Mesothelial cell of epicardium (in vitro differentiated cells): Measurements from ENCODE around the gene EID2. TPM values are rescaled to one million over a fixed set of nuclear protein-coding genes. Genes with fewer than 3 reads are reported as not detected.
A peak's percentile ranks its signal among the peaks of the same experiment; 100 is the strongest.

Experiments used
- DNase-seq, 2 experiments: peaks; one replicate each; pipeline ENCODE4 v3.0.0; 2021; ENCODE audit warnings: low spot score in 2 of 2; ENCODE audit not compliant: unreplicated experiment in 2 of 2
- H3K27ac Mint-ChIP-seq: 2 replicates; pipeline ENCODE4 v1.8.0; 2021; ENCODE audit warnings: mixed read lengths
- H3K27me3 Mint-ChIP-seq: 2 replicates; pipeline ENCODE4 v1.8.0; 2021; ENCODE audit warnings: low read depth, mixed read lengths
- H3K36me3 Mint-ChIP-seq: 2 replicates; pipeline ENCODE4 v1.8.0; 2021; ENCODE audit warnings: mixed read lengths
- H3K4me1 Mint-ChIP-seq: 2 replicates; pipeline ENCODE4 v1.8.0; 2021; ENCODE audit warnings: mixed read lengths
- H3K4me3 Mint-ChIP-seq: 2 replicates; pipeline ENCODE4 v1.8.0; 2021; ENCODE audit warnings: mild to moderate bottlenecking, moderate library complexity, mixed read lengths
- H3K9me3 Mint-ChIP-seq: 2 replicates; pipeline ENCODE4 v1.8.0; 2021; ENCODE audit warnings: mixed read lengths
- CTCF ChIP-seq: fragments of 200-600 bp; sonication (generic); IDR thresholded peaks from one replicate; pipeline ENCODE4 v1.5.0; 2021; ENCODE audit warnings: antibody characterized with exemption; ENCODE audit not compliant: unreplicated experiment
- total RNA-seq: library from RNA; stranded (reverse); gene quantifications from 3 replicates; pipeline ENCODE4 v1.2.1, GENCODE V29; 2021

Gene EID2
- total RNA-seq, 1 donor from 2014 or later, result 19.7 TPM

- no peak for DNase-seq
- Mint-ChIP-seq H3K27me3 (no peaks in the 10 kb centered on the region), H3K9me3 (no peaks in the 10 kb centered on the region), H3K4me3 (no peak overlapping the region), H3K4me1 (peaks cover 21% of the 10 kb centered on the region), H3K36me3 (peaks cover 3% of the 10 kb centered on the region), H3K27ac (no peak overlapping the region)
- TF ChIP-seq CTCF, result no peak
These were observed 6.2 kb downstream of the EID2 start for GRCh38 chr19:39533791-39534190.

- Mint-ChIP-seq H3K36me3 (peaks cover 8% of the 10 kb centered on the region), H3K4me3 (peak overlapping the region; percentile 92), H3K27ac (no peak overlapping the region), H3K27me3 (no peaks in the 10 kb centered on the region), H3K9me3 (no peaks in the 10 kb centered on the region), H3K4me1 (peaks cover 16% of the 10 kb centered on the region)
- peak; percentile 34 for TF ChIP-seq CTCF
- no peak for DNase-seq
These were observed 6.9 kb downstream of the EID2 start for GRCh38 chr19:39533003-39533512.

- Mint-ChIP-seq H3K36me3 (peaks cover 6% of the 10 kb centered on the region), H3K27ac (peak within 1 kb of the TSS; percentile 92), H3K4me3 (peak within 1 kb of the TSS; percentile 92), H3K27me3 (no peaks in the 10 kb centered on the region), H3K9me3 (no peaks in the 10 kb centered on the region), H3K4me1 (peaks cover 14% of the 10 kb centered on the region)
- DNase-seq, result peak; percentile 95 to 98
- TF ChIP-seq CTCF, result peak; percentile 83
These were observed 7.5 kb downstream of the EID2 start, which contains the start of gene EID2B for GRCh38 chr19:39532233-39533002. Gene EID2B (minus strand): TSS chr19:39532852. CDS start chr19:39532802, 50 bp downstream.

- peak overlapping the region; percentile 92 for H3K27ac Mint-ChIP-seq
- H3K27me3 Mint-ChIP-seq, result no peaks in the 10 kb centered on the region
- peak overlapping the region; percentile 92 for H3K4me3 Mint-ChIP-seq
- TF ChIP-seq CTCF, result no peak
- no peaks in the 10 kb centered on the region for H3K9me3 Mint-ChIP-seq
- peaks cover 12% of the 10 kb centered on the region for H3K4me1 Mint-ChIP-seq
- no peak for DNase-seq
- peaks cover 6% of the 10 kb centered on the region for H3K36me3 Mint-ChIP-seq
These were observed 8.1 kb downstream of the EID2 start for GRCh38 chr19:39531834-39532232.

GRCh38 chr19:39525205-39525604 is 14.8 kb downstream of the EID2 start:
- no peak for DNase-seq
- H3K27me3 Mint-ChIP-seq, result no peaks in the 10 kb centered on the region
- H3K9me3 Mint-ChIP-seq, result no peaks in the 10 kb centered on the region
- H3K4me3 Mint-ChIP-seq, result no peak overlapping the region
- TF ChIP-seq CTCF, result no peak
- peaks cover 7% of the 10 kb centered on the region for H3K36me3 Mint-ChIP-seq
- no peak overlapping the region for H3K27ac Mint-ChIP-seq
- H3K4me1 Mint-ChIP-seq, result no peaks in the 10 kb centered on the region
